Middle frontal gyrus (tissue), 1 donor: ENCODE measurements around the gene SMTN.
"Not testable (repeated sequence)": the region's sequence is repeated elsewhere in the genome, so short reads cannot be mapped to it uniquely, and the experiment has no call there.

Experiments used
- DNase-seq: peaks from one replicate; pipeline ENCODE4 v3.0.0-alpha.2; 2015; ENCODE audit warnings: low spot score; ENCODE audit errors: extremely low spot score

The SMTN gene

GRCh38 chr22:31073125-31073524 lies 8.0 kb upstream of the SMTN start:
- DNase-seq: not testable (repeated sequence)

- not testable (repeated sequence) for DNase-seq
Measured at GRCh38 chr22:31073545-31074145, 7.5 kb upstream of the SMTN start.

- no peak for DNase-seq
Measured at GRCh38 chr22:31075961-31076360, 5.2 kb upstream of the SMTN start.

GRCh38 chr22:31077681-31078080 lies 3.4 kb upstream of the SMTN start:
- no peak for DNase-seq

- DNase-seq: not testable (repeated sequence)
Measured at GRCh38 chr22:31078389-31078788, 2.7 kb upstream of the SMTN start.

GRCh38 chr22:31079095-31079642 lies 1.9 kb upstream of the SMTN start:
- DNase-seq: no peak

- DNase-seq: no peak
Measured at GRCh38 chr22:31080164-31080847, 812 bp upstream of the SMTN start.

GRCh38 chr22:31081963-31082605 lies 966 bp downstream of the SMTN start:
- DNase-seq: no peak

- DNase-seq: no peak
Measured at GRCh38 chr22:31082606-31083376, 1.7 kb downstream of the SMTN start.

GRCh38 chr22:31083377-31083768 lies 2.3 kb downstream of the SMTN start:
- no peak for DNase-seq

- DNase-seq: no peak
Measured at GRCh38 chr22:31083923-31084810, 3.0 kb downstream of the SMTN start.

- DNase-seq: peak; percentile 52
Measured at GRCh38 chr22:31084811-31085492, 3.8 kb downstream of the SMTN start.

GRCh38 chr22:31085493-31085824 lies 4.3 kb downstream of the SMTN start:
- peak; percentile 57 for DNase-seq

- DNase-seq: no peak
Measured at GRCh38 chr22:31085928-31086327, 4.8 kb downstream of the SMTN start.

- DNase-seq: no peak
Measured at GRCh38 chr22:31086703-31087330, 5.7 kb downstream of the SMTN start.

- DNase-seq: no peak
Measured at GRCh38 chr22:31087744-31088215, 6.7 kb downstream of the SMTN start.

GRCh38 chr22:31088233-31088986 lies 7.3 kb downstream of the SMTN start:
- no peak for DNase-seq

GRCh38 chr22:31089160-31090100 lies 8.3 kb downstream of the SMTN start:
- no peak for DNase-seq
